NCI-H69 (cell line): ENCODE results near the gene VANGL1.

Experiments
- DNase-seq: peaks from one replicate; lab custom pipeline; 2025; lab: John Stamatoyannopoulos, UW

Gene VANGL1

DNA sequence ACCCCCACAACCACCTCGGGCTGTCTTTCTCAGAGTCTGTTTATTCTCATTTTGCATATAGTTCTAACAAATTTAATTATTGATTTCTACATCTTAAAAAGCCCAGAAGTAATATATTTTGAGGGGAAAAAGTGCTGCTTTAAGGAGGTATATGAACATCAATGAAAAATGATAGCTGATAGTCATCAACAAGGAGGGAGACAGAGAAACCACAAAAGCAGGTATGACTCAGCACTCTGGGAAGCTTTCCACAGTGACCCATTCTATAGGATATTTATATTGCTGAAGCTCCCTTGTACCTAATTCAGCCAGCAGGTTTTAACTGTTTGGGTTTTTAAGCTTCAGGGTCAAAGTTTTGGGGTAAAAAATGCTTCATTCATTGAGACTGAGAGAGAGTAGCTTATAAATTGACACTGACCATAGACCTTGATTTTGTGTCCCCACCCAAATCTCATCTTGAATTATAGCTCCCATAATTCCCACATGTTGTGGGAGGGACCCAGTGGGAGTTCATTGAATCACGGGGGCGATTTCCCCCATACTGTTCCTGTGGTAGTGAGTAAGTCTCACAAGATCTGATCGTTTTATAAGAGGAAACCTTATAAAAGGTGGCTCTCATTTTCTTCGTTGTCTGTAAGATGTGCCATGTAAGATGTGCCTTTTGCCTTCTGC, 27.4 kb downstream of the VANGL1 start:
- peak; percentile 6 for DNase-seq

DNA sequence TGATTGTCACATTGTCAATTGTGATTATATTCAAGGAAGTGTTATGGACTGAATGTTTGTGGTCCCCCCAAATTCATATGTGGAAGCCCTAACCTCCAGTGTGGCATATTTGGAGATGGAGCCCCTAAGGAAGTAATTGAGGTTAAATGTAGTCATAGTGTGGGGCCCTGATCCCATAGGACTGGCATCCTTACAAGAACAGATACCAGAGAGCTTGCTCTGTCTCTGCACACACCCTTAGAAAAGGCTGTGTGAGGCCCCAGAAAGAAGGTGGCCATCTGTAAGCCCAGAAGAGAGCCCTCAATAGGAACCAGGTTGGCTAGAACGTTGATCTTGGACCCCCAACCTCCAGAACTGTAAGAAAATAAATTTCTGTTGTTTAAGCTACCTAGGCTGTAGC, 28.1 kb downstream of the VANGL1 start:
- DNase-seq: no peak

DNA sequence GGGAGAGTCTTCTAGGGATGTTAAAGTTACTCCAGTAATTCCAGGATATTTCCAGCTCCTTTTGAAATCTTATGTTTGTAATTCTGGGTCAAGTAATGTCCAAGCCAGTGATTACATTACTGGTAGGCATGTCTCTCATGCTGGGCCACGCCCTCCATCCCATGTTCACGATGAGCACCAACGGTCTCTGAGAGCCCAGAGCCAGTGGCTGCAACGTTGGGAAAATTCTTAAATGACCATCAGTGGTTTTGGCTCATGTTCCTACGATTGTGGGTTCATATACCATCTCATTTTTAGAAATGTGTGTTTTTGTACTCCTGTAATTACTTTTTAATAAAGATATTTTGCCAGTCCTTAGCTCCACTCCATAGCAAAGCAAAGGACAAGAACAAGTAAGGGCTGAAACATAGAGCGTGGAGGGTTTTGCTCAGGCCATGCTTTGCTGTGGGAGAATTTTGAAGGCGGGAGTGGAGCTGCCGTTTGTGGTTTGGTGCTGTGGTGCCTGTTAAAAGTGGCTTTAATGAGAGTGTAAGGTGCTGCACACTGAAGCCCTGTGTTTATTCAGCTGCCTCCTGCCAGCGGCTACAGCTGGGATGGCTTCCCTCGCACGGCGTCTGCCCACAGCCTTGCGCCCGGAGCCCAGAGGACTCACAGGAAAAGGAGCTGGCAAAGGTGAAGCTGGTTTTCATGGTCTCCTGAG, 28.9 kb downstream of the VANGL1 start:
- peak; percentile 85 for DNase-seq

DNA sequence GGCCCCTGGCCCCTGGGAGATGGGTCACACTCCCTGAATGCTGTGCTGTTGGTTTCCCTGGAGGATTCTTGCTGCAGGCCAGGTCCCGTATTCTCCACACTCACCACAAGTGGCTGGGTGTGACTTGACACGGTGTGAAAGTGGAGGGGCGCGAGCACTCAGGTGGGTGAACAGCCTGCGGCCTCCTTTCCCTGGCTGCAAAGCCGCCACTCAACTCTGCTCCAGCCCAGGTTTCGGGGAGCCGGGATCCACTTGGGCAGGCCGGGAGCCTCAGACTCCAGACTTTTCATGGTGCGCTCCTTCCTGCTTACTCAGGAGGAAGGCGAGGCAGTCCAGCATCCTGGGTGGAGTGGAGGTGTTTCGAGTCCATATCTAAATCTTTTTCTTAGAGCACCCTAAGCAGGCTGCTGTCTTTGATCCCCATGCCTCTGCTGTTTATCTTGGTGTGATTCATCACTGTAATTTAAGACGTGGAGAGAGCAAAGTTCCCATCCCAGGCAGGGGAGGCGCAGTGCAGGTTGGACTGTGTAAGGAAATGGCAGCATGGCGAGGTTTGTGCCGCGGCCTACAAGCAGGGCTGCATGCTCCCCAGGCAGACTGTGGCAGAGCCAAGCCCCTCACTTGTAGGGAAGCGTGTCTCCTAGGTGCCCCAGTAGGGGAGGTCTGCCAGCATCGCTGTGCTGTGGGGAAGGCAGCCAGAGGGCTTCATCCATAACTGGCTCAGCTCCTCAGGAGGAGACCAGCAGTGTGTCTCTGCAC, 29.6 kb downstream of the VANGL1 start:
- DNase-seq: peak; percentile 34

DNA sequence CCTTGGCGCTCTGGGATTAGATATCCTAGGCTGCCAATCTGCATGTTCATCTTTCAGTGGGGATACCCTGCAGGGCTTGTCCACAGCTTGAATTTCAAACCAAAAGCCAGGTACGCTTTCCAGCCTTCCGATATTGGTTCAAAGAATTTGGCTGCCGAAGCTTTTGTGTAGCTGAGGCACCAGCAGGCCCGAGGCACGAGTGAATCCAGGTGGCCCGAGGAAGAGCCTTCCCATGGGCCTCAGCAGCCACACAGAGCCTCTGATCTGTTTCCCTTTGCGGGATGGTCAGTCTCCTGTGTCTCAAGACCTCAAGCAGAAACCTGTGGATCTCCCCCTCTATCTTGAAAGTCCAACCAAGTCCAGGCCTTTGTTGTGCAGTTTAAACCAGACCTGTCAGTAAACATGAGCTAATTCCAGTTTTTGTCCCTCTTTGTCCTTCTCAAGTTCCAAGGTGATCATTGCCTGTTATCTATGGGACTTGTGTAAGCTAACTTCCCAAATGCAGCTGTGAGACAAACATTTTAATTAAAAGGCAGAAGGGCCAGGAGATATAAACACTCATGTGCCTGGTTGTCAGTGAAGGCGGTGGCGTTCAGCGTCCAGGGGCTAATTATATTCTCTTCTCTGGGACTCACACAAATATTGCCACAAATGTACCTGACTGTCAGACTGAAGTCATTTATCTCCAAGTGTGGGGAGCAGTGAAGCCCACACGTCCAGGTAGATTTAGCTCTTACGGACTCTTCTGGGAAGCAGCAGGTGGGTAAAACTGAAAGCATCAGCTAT, 30.6 kb downstream of the VANGL1 start:
- no peak for DNase-seq

DNA sequence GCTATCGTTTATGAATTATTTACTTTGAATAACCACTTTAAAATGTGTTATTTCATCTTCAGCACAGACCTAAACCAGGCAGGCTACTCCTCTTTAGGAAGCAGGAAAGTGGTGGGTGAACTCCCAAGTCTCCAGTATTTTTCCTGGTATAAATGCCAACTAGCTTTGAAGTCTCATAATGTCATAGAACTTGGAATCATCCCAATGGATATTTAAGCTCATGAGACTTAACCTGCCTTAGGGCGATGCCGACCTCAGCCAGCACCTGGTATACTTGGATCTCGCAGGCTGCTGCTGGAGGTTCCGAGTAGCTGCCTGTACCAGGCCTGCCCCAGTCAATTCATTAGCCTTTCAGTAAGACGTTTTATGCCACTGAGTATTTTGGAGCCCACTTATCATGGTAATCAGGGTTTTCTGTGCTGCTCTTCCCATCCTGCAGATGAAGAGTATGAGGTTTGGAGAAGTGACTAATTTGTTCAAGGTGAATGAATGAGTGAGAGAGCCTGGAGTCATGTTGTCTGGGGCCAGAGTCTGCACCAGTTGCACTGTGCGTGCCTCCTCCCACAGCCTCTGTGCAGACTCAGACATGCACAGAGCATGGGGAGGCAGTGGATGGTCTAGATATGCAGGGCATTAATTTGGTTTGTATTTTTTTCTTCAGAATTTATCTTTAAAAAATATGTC, 34.9 kb downstream of the VANGL1 start:
- peak; percentile 32 for DNase-seq

DNA sequence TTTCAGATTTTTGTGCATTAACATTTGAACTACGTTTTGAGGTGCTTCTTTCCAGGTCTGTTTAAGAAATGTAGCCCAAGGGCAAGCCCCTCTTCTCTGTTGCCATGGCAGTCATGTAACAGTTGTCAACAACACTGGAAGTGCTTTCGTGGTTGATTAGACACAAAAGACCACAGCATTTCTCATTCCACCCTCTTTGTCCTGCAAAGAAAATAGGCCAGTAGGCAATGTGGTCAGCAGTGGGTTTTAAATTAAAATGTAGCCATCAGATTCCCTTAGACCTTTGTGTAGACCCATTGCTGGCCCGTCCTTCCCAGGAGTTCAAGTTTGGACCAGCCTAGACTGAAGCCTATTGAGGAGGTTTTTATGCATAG, 35.4 kb downstream of the VANGL1 start:
- DNase-seq: peak; percentile 19

DNA sequence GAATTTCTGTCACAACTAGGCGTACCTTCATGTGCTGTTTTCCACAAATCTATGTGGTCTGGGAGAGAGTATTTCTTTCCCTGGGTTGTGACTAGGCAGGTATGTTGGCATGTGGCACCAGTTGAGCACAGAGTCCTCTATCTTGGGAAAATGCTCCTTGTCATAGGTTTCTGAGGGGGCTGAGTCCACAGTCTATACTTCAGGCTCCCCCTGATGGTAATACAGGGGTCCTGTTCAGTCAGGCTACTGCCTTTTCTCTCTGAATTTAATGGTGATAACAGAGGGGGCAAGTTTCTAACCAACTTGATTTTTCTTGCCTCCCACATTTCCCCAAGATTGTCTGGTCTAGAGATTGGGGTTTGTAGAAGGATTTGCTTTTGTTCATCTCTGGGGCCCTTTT, 35.8 kb downstream of the VANGL1 start:
- peak; percentile 9 for DNase-seq

DNA sequence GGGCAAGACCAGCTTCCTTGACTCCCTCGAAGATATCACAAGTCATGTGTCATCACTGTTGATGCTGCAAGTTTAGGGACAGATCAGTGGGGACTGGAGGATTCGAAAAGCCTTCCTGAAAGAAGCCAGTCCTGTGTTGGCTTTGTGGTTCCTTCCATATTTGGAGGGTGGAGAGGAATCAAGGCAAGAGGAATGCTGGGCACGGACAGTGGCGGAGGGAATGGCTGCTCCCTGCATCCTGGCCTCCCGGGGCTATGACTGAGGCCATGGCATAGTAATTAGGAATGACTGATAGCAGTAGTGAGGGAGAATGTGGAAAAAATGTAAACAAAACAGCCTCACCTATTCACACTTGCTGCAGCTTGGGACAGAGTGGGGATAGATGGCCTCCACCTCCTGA, 36.4 kb downstream of the VANGL1 start:
- DNase-seq: no peak

DNA sequence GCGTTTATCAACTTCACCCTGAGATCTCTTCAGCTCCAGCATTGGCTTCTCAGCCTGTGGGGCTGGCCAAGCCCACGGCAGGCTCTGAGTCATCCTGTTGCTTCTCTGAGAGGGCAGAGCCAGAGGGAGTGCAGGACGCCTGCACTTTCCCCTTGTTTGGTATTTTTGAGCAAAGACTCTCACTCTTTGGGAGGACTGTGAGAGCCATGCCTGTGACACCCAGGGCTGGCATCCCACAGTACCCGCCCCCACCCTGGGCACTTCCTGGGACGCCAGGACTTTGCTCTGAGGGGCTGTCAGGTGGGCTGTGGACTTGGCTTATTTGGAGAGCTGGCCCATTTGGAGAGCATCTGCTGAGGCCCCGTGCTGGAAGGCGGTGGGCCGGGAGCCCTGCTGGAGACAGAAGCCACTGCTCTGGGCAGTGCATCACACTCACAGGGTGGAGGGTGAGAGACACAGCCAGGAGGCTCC, 37.4 kb downstream of the VANGL1 start:
- DNase-seq: no peak

DNA sequence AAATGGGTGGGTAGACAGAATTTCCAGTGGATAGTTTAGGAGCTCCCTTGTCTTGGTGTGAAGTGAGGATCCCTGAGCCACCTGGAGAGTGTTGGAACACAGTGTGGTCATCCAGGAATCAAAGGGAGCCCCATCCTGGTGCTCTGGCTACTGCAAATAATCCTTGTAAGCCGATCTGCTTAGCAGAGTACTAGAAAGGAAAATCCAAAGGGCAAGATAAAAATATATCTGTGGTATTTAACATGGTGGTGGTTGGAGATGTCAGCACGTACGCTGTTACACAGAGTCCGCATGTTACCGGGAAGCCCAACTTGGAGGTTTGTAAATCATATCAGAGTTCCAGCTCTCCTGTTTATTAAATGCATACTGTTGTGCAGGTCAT, 39.0 kb downstream of the VANGL1 start:
- no peak for DNase-seq

DNA sequence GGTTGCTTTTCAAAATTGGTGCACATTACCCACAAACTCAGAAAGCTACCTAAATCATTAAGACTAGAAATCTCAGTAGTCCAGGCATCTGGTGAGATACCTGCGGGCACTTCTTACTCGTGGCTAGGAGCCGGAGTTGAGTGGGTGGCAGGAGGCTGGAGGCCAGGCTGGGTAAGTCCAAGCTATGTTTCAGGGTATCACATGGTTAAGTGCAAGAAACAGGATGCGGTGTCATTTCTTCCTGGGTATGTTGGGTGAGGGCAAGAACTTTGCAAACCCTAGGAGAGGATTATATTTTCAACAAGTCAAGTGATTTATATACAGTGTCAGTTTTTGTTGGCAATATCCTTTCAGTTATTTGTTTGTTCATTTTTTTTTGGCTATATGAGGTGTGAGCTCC, 41.0 kb downstream of the VANGL1 start:
- DNase-seq: no peak

DNA sequence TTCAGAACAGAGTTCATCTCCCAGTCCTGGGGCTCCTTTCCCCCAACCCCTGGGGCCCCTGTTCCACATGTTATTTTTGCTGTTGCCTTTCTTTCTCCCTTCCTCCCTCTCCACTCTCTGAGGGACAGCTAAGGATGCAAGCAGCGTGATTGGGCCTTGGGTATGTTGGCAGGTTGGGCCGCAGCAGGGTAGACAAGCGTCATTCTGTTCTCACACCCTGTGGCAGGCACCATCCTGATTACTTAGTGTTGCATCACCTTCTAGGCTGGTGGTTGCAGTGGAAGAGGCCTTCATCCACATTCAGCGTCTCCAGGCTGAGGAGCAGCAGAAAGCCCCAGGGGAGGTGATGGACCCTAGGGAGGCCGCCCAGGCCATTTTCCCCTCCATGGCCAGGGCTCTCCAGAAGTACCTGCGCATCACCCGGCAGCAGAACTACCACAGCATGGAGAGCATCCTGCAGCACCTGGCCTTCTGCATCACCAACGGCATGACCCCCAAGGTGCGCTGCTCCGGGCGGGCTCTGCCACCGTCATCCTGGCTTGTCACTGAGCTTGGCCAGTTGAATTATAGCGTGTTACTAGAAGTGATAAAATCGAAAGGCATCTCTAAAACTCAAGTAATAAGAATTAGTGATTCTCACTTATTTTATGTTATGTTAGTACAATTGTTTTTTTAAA, 43.4 kb downstream of the VANGL1 start:
- DNase-seq: no peak

DNA sequence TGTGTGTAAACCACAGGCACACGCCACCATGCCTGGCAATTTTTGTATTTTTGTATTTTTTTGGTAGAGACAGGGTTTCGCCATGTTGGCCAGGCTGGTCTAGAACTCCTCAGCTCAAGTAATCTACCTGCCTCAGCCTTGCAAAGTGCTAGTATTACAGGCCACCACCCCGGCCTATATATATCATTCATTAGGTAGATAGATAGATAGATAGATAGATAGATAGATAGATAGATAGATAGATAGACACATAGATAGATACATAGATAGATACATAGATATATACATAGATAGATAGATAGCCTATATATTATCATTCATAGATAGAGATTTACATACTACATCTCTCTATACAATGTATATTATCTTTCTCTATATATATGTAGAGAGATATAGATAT, 46.0 kb downstream of the VANGL1 start:
- no peak for DNase-seq

DNA sequence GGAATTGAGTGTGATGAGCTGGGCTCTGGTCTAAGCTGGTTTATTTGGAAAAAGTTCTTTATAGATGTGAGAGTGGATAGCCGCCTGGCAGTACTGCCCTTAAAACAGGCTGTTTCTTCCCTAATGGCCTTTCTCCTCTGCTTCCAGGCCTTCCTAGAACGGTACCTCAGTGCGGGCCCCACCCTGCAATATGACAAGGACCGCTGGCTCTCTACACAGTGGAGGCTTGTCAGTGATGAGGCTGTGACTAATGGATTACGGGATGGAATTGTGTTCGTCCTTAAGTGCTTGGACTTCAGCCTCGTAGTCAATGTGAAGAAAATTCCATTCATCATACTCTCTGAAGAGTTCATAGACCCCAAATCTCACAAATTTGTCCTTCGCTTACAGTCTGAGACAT, 49.2 kb downstream of the VANGL1 start:
- DNase-seq: no peak

DNA sequence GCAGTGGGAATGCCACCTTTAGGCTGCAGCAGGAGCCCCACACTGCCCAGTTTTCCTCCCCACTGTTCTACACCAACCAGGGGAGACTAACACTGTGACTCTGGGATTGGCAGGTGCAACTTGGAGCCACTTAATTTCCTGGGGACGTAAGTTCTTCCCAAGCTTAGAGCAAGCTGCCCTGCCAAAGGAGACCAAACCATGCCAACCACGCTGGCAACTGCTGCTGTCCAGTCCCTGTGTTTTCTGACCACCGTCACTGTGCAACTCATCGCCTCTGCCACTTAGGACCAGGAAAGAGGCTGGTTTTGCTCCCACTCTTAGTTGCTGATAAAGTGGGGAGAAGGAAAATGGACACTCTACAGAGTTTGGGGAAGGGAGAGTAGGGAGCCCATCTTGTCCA, 50.5 kb downstream of the VANGL1 start:
- no peak for DNase-seq

DNA sequence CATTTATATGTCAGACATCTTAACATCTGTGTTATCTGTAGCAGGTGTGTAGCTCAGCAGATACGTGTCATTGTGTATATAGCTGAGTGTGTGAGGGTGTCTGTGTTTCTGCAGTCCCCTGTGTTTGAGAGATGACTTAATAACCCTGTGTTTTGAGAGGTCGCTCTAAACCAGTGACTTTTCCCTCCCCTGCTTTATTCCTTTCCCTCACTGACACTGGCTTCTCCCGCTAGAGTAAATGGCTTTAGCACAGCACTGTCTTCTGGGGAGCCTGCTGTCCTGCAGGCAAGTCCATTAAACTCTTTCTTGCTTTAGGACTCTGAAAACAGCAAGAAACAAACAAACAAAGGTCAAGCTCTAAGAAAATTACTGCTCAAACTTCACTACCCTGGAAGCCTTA, 53.0 kb downstream of the VANGL1 start:
- DNase-seq: peak; percentile 7

DNA sequence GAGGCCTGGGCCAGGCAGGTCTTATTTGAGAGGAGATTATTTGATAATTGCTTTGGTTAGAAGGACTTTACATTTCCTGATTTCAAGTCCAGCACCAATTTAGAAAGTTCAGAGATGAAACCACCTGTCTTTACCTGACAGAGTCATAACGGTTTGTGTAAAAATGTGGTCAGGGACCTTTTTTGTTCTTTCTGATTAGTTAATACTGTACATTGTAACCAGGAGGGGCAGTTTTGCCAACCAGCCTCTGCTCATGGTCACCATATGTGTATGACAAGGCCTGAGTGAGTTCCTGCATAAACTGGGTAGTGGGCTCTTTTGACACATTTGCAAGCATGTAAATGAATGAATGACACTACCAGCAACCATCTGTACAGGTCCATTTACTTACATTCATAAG, 55.8 kb downstream of the VANGL1 start:
- DNase-seq: no peak

DNA sequence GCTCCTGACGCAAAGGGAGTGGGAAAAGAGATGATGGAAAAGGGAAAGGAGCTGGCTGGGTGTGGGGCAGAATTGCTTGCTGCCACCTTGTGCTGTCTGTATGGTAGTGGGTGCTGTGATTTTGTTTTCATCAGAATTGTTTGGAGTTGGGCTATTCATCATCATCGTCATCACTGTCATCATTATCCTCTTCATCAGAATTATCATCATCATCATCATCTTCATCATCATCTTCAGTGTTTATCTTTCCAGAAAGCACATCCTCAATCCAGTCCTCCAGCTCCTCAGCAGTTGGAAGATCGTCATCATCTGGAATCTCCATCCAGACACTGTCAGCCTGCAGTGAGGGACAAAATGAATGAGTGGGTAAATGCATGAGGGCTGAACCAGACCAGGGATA, 59.3 kb downstream of the VANGL1 start:
- DNase-seq: no peak

DNA sequence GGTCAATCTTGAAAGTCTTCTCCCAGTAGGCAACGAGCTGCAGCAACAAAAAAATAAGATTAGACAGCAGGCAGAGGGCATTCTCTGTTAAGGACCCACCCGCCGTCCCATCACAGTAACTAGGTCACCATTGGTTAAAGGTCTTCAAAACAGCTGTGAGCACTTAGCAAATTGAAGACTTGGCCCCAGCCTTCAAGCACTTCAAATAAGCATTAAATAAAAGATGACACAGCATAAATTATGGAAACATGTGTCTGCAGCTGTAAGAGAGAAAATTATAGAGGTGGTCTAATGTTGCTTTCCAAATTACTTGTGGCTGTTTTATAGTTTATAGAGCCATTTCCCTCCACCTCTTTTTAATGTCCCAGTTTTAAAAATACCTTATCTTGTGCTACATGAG, 61.2 kb downstream of the VANGL1 start:
- DNase-seq: no peak
